AG09319 (cell line): Measurements from ENCODE around the gene PCDH1.

Experiments
- DNase-seq: peaks from one replicate; pipeline ENCODE4 v3.0.0-alpha.2; 2010; ENCODE audit warnings: low read depth; ENCODE audit errors: extremely low read depth
- CTCF ChIP-seq: IDR thresholded peaks from 2 replicates; pipeline ENCODE4 v1.5.1; 2011; ENCODE audit warnings: low read depth, mild to moderate bottlenecking, inconsistent platforms, low read length, moderate library complexity

The PCDH1 gene

GRCh38 chr5:141851195-141851874 lies 26.9 kb downstream of the PCDH1 start:
- TF ChIP-seq CTCF = no peak

GRCh38 chr5:141850786-141851185 lies 27.4 kb downstream of the PCDH1 start:
- no peak for TF ChIP-seq CTCF
- DNase-seq = no peak

More at GRCh38 chr5:141851195-141851874, 26.9 kb downstream of the PCDH1 start:
- DNase-seq = no peak

GRCh38 chr5:141850244-141850768 lies 27.9 kb downstream of the PCDH1 start:
- DNase-seq = no peak
- TF ChIP-seq CTCF = no peak

- peak; percentile 38 for DNase-seq
- no peak for TF ChIP-seq CTCF
Observed at GRCh38 chr5:141849415-141850243, 28.6 kb downstream of the PCDH1 start.

GRCh38 chr5:141848744-141849414 lies 29.3 kb downstream of the PCDH1 start:
- TF ChIP-seq CTCF = no peak
- no peak for DNase-seq

GRCh38 chr5:141846031-141846430 lies 32.2 kb downstream of the PCDH1 start:
- no peak for TF ChIP-seq CTCF
- DNase-seq = no peak
